Activated CD4-positive, alpha-beta memory T cell treated with anti-CD3 and anti-CD28 coated beads, Interleukin-2, amount 10 ng/mL, durations not matched to agents 7 days and 5 days (primary cell): ENCODE results near the gene DPM2. TPM values are rescaled to one million over a fixed set of nuclear protein-coding genes. Genes with fewer than 3 reads are reported as not detected.

Experiments used
- total RNA-seq, 2 experiments: library from RNA; stranded (reverse); gene quantifications; one replicate each; pipeline ENCODE4 v1.2.3, GENCODE V29; 2021

DPM2 gene
- total RNA-seq, 2 experiments from 2014 or later: 48.2 TPM

Other genes starting within 250 kb of the DPM2 start
- not detected for gene CFAP157, start 230.9 kb downstream of the DPM2 start, total RNA-seq
- gene PTRH1, start 222.2 kb downstream of the DPM2 start, total RNA-seq: 10 to 100 TPM; 10.5 to 12.0 TPM
- gene TTC16, start 221.8 kb downstream of the DPM2 start, total RNA-seq: 1 to 10 TPM; 5.0 to 5.2 TPM
- gene TOR2A, start 202.6 kb downstream of the DPM2 start, total RNA-seq: 10 to 100 TPM; 20.6 to 23.3 TPM
- 10 to 100 TPM; 80.8 to 81.9 TPM for gene SH2D3C, start 159.2 kb downstream of the DPM2 start, total RNA-seq
- gene CDK9, start 151.8 kb downstream of the DPM2 start, total RNA-seq: 100 to 1,000 TPM; 112 to 115 TPM
- 10 to 100 TPM; 65.6 to 65.8 TPM for gene FPGS, start 135.0 kb downstream of the DPM2 start, total RNA-seq
- gene ENG, start 83.2 kb downstream of the DPM2 start, total RNA-seq: 10 to 100 TPM; 13.1 to 14.1 TPM
- gene AK1, start 60.2 kb downstream of the DPM2 start, total RNA-seq: 10 to 100 TPM; 80.9 to 81.9 TPM
- gene ST6GALNAC6, start 38.3 kb downstream of the DPM2 start, total RNA-seq: 100 to 1,000 TPM; 141 to 146 TPM
- gene ST6GALNAC4, start 20.8 kb downstream of the DPM2 start, total RNA-seq: 10 to 100 TPM; 19.4 to 21.5 TPM
- 1 to 10 TPM; 1.5 to 1.9 TPM for gene PIP5KL1, start 7.1 kb downstream of the DPM2 start, total RNA-seq
- gene EEIG1, start 43.1 kb upstream of the DPM2 start, total RNA-seq: 100 to 1,000 TPM; 212 to 218 TPM
- gene NAIF1, start 129.5 kb upstream of the DPM2 start, total RNA-seq: 10 to 100 TPM; 12.0 to 14.1 TPM
- gene SLC25A25, start 130.4 kb upstream of the DPM2 start, total RNA-seq: 10 to 100 TPM; 21.3 to 22.2 TPM
- 10 to 100 TPM; 35.6 to 38.1 TPM for gene PTGES2, start 189.9 kb upstream of the DPM2 start, total RNA-seq
- gene LCN2, start 211.6 kb upstream of the DPM2 start, total RNA-seq: not detected
- gene BBLN, start 222.4 kb upstream of the DPM2 start, total RNA-seq: 10 to 100 TPM; 91.3 to 94.1 TPM